MM.1S (cell line): Measurements from ENCODE around the gene RAB11B.
"Not testable (repeated sequence)": the region's sequence is repeated elsewhere in the genome, so short reads cannot be mapped to it uniquely, and the experiment has no call there.

ENCODE experiments used
- EZH2 ChIP-seq: fragments of 300-600 bp; sonication (generic); optimal IDR thresholded peaks from 2 replicates; pipeline ENCODE3; 2017; ENCODE audit warnings: low read depth, mild to moderate bottlenecking, antibody characterized with exemption, low read length, mixed read lengths
- TF ChIP-seq, protein P1 (sequence below): fragments of 300-600 bp; sonication (generic); IDR thresholded peaks from 2 replicates; pipeline ENCODE4 v1.5.1; 2016; ENCODE audit warnings: antibody characterized with exemption, low read length, mixed read lengths

GRCh38 chr19:8384569-8384968 is 5.6 kb upstream of the RAB11B start:
- TF ChIP-seq, protein P1, sequence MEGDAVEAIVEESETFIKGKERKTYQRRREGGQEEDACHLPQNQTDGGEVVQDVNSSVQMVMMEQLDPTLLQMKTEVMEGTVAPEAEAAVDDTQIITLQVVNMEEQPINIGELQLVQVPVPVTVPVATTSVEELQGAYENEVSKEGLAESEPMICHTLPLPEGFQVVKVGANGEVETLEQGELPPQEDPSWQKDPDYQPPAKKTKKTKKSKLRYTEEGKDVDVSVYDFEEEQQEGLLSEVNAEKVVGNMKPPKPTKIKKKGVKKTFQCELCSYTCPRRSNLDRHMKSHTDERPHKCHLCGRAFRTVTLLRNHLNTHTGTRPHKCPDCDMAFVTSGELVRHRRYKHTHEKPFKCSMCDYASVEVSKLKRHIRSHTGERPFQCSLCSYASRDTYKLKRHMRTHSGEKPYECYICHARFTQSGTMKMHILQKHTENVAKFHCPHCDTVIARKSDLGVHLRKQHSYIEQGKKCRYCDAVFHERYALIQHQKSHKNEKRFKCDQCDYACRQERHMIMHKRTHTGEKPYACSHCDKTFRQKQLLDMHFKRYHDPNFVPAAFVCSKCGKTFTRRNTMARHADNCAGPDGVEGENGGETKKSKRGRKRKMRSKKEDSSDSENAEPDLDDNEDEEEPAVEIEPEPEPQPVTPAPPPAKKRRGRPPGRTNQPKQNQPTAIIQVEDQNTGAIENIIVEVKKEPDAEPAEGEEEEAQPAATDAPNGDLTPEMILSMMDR = not testable (repeated sequence)
- not testable (repeated sequence) for TF ChIP-seq EZH2
